ENCODE results near the gene MRPL58.

GRCh38 chr17:75008373-75008772, 4.1 kb upstream of the MRPL58 start:
- TF ChIP-seq CTCF (IDR thresholded peaks at IDR 0.05) (no peak), EP300 (IDR thresholded peaks at IDR 0.05) (no peak)
